IMR-90 (cell line): ENCODE results near the gene TMX2. TPM values are rescaled to one million over a fixed set of nuclear protein-coding genes. Genes with fewer than 3 reads are reported as not detected.

Experiments used
- ATAC-seq: fragments of 200-7000 bp; cut with Tn5 transposase; 2 replicates; pipeline ENCODE4 v1.9.1; 2020; ENCODE audit warnings: low read depth, mild to moderate bottlenecking, moderate library complexity
- BruUV-seq: library from RNA; stranded (reverse); fragments of 400-500 nt; replicated peaks from 2 replicates; lab custom pipeline; 2021; lab: Mats Ljungman, UMichigan
- CTCF ChIA-PET: fragments of 300-600 bp; formaldehyde crosslinking; extraction: SDS; loops from one replicate; lab custom pipeline; 2021; ENCODE audit warnings: antibody characterized with exemption; lab: Yijun Ruan, JAX
- POLR2A ChIA-PET: fragments of 300-600 bp; sonication (Branson Sonifier 250); formaldehyde crosslinking; loops from one replicate; lab custom pipeline; 2022; ENCODE audit warnings: antibody characterized with exemption; ENCODE audit not compliant: unreplicated experiment; lab: Charles Lee
- DNase-seq: peaks from one replicate; pipeline ENCODE4 v3.0.0; 2013
- H2AFZ ChIP-seq: replicated peaks from 2 replicates; pipeline ENCODE3; 2013; ENCODE audit warnings: low read length, mild to moderate bottlenecking; ENCODE audit not compliant: poor library complexity
- H2AK5ac ChIP-seq: 2 replicates; pipeline ENCODE4 v1.6.1; 2013; ENCODE audit warnings: low read depth, low read length, inconsistent platforms
- H2AK9ac ChIP-seq: replicated peaks from 2 replicates; pipeline ENCODE3; 2013; ENCODE audit warnings: mild to moderate bottlenecking, low read depth, low read length, moderate library complexity; ENCODE audit not compliant: poor library complexity
- H2BK120ac ChIP-seq: 2 replicates; pipeline ENCODE4 v1.6.1; 2013; ENCODE audit warnings: low read depth, low read length, inconsistent platforms
- H2BK15ac ChIP-seq: 3 replicates; pipeline ENCODE4 v1.6.1; 2013; ENCODE audit warnings: low read depth, low read length, inconsistent platforms
- H2BK20ac ChIP-seq: 2 replicates; pipeline ENCODE4 v1.6.1; 2013; ENCODE audit warnings: low read depth, mild to moderate bottlenecking, inconsistent platforms, low read length, moderate library complexity
- H2BK5ac ChIP-seq: 2 replicates; pipeline ENCODE4 v1.6.1; 2013; ENCODE audit warnings: mild to moderate bottlenecking, low read depth, low read length, inconsistent platforms; ENCODE audit not compliant: poor library complexity, severe bottlenecking
- H3K14ac ChIP-seq: replicated peaks from 2 replicates; pipeline ENCODE4 v1.6.1; 2013; ENCODE audit warnings: low read depth, low read length, inconsistent platforms
- H3K18ac ChIP-seq: 2 replicates; pipeline ENCODE4 v1.6.1; 2013; ENCODE audit warnings: low read depth, low read length, control low read depth
- H3K23ac ChIP-seq: 2 replicates; pipeline ENCODE4 v1.6.1; 2013; ENCODE audit warnings: low read depth, low read length, inconsistent platforms
- H3K27ac ChIP-seq: 2 replicates; pipeline ENCODE4 v1.5.1; 2013; ENCODE audit warnings: mild to moderate bottlenecking, control low read depth, low read length; ENCODE audit not compliant: insufficient read depth
- H3K27me3 ChIP-seq: 2 replicates; pipeline ENCODE4 v1.6.1; 2013; ENCODE audit warnings: low read length; ENCODE audit not compliant: control insufficient read depth, insufficient read depth
- H3K36me3 ChIP-seq: 2 replicates; pipeline ENCODE4 v1.6.1; 2013; ENCODE audit warnings: low read length, mixed read lengths; ENCODE audit not compliant: control insufficient read depth, insufficient read depth
- H3K4ac ChIP-seq: 2 replicates; pipeline ENCODE4 v1.6.1; 2013; ENCODE audit warnings: low read depth, low read length, inconsistent platforms
- H3K4me1 ChIP-seq: 2 replicates; pipeline ENCODE4 v1.6.1; 2013; ENCODE audit warnings: low read length, mixed read lengths; ENCODE audit not compliant: control insufficient read depth, insufficient read depth
- H3K4me2 ChIP-seq: 2 replicates; pipeline ENCODE4 v1.6.1; 2013; ENCODE audit warnings: low read depth, mild to moderate bottlenecking, control low read depth, low read length, moderate library complexity
- H3K4me3 ChIP-seq: 2 replicates; pipeline ENCODE4 v1.5.1; 2013; ENCODE audit warnings: low read depth, mild to moderate bottlenecking, control low read depth, low read length, moderate library complexity; ENCODE audit not compliant: insufficient read depth
- H3K56ac ChIP-seq: 2 replicates; pipeline ENCODE4 v1.6.1; 2013; ENCODE audit warnings: low read length, inconsistent platforms; ENCODE audit not compliant: insufficient read depth; ENCODE audit errors: extremely low read depth
- H3K79me1 ChIP-seq, 2 experiments: 2 replicates each; pipeline ENCODE4 v1.6.1; 2013; ENCODE audit warnings: low read length in 2 of 2, inconsistent platforms in 1 of 2, low read depth in 1 of 2
- H3K9ac ChIP-seq: 2 replicates; pipeline ENCODE4 v1.6.1; 2013; ENCODE audit warnings: low read depth, low read length, control low read depth
- H3K9me1 ChIP-seq: 2 replicates; pipeline ENCODE4 v1.6.1; 2013; ENCODE audit warnings: low read length, inconsistent platforms; ENCODE audit not compliant: insufficient read depth
- H3K9me3 ChIP-seq: 2 replicates; pipeline ENCODE4 v1.6.1; 2013; ENCODE audit warnings: low read length; ENCODE audit not compliant: control insufficient read depth, insufficient read depth
- H4K20me1 ChIP-seq: 2 replicates; pipeline ENCODE4 v1.6.1; 2013; ENCODE audit warnings: low read length, inconsistent platforms; ENCODE audit not compliant: insufficient read depth
- H4K5ac ChIP-seq: 2 replicates; pipeline ENCODE4 v1.6.1; 2013; ENCODE audit warnings: mild to moderate bottlenecking, low read depth, low read length, control low read depth
- H4K8ac ChIP-seq, 2 experiments: 2 replicates each; pipeline ENCODE4 v1.6.1; 2013; ENCODE audit warnings: low read depth in 2 of 2, low read length in 2 of 2, control low read depth in 1 of 2, inconsistent platforms in 1 of 2
- H4K91ac ChIP-seq: 2 replicates; pipeline ENCODE4 v1.6.1; 2013; ENCODE audit warnings: low read depth, low read length, inconsistent platforms; ENCODE audit not compliant: insufficient read depth
- BHLHE40 ChIP-seq: fragments of 150-350 bp; IDR thresholded peaks from 2 replicates; pipeline ENCODE4 v1.6.1; 2016; ENCODE audit warnings: mild to moderate bottlenecking, low read depth, low read length
- CEBPB ChIP-seq: IDR thresholded peaks from 2 replicates; pipeline ENCODE4 v1.6.1; 2012; ENCODE audit warnings: low read depth, low read length, improper control_type of control experiment
- CHD1 ChIP-seq: IDR thresholded peaks from 2 replicates; pipeline ENCODE4 v1.6.1; 2012; ENCODE audit warnings: low read depth, low read length, improper control_type of control experiment
- FOS ChIP-seq: fragments of 150-350 bp; IDR thresholded peaks from 2 replicates; pipeline ENCODE4 v1.6.1; 2016; ENCODE audit warnings: low read depth, low read length
- MAFK ChIP-seq: IDR thresholded peaks from 2 replicates; pipeline ENCODE4 v1.6.1; 2012; ENCODE audit warnings: low read depth, low read length, improper control_type of control experiment
- MAZ ChIP-seq: IDR thresholded peaks from 2 replicates; pipeline ENCODE4 v1.6.1; 2012; ENCODE audit warnings: low read depth, mild to moderate bottlenecking, low read length, improper control_type of control experiment, moderate library complexity, borderline replicate concordance
- NFE2L2 ChIP-seq: fragments of 150-350 bp; IDR thresholded peaks from 2 replicates; pipeline ENCODE4 v1.6.1; 2016; ENCODE audit warnings: low read depth, mild to moderate bottlenecking, low read length
- WGBS, 2 experiments: methylation state at CpG; one replicate each; pipeline versions ENCODE4 v1.1.5 to v1.1.7; 2013; ENCODE audit warnings: missing lambda C conversion rate in 2 of 2; ENCODE audit not compliant: insufficient read length in 1 of 2; ENCODE audit errors: extremely low coverage in 2 of 2; 5-methylcytosine and 5-hydroxymethylcytosine counted together
- dilution Hi-C: fragments of 300-500 bp; cut with HindIII; formaldehyde crosslinking; loops from one replicate; pipeline ENCODE4 v1.14.3; 2018; ENCODE audit warnings: low sequenced_read_pairs; ENCODE audit not compliant: unreplicated experiment
- in situ Hi-C: fragments of 300-500 bp; cut with MboI; formaldehyde crosslinking; loops from 3 replicates; pipeline ENCODE4 v1.14.3; 2019; ENCODE audit warnings: low sequenced_read_pairs, inconsistent platforms, mixed read lengths
- intact Hi-C: fragments of 100-400 bp; cut with micrococcal nuclease; formaldehyde crosslinking; loops from 2 replicates; pipeline ENCODE4 v1.10.0; 2022
- polyA plus RNA-seq, 3 experiments: library from polyadenylated mRNA; depleted of rRNA; stranded (reverse); fragments of >200 nt; gene quantifications; 2 replicates each; pipeline ENCODE4 v1.2.3, GENCODE V29; 2012; ENCODE audit warnings: low replicate concordance in 1 of 3
- total RNA-seq: library from RNA; depleted of rRNA; stranded (reverse); fragments of >200 nt; gene quantifications from 2 replicates; pipeline ENCODE4 v1.2.3, GENCODE V29; 2012
- TF ChIP-seq, protein P1 (sequence below): fragments of 150-350 bp; IDR thresholded peaks from 2 replicates; pipeline ENCODE4 v1.6.1; 2017; ENCODE audit warnings: mild to moderate bottlenecking, antibody characterized with exemption, low read length, low read depth
- TF ChIP-seq, protein P2 (sequence below): conservative IDR thresholded peaks from 2 replicates; pipeline ENCODE4 v1.5.1; 2012; ENCODE audit warnings: mild to moderate bottlenecking, low read depth, low read length, improper control_type of control experiment

Gene TMX2
- total and polyA plus RNA-seq, 2 of the 4 experiments (the other 2 are of a cell fraction): 60.3 to 103 TPM

DNA sequence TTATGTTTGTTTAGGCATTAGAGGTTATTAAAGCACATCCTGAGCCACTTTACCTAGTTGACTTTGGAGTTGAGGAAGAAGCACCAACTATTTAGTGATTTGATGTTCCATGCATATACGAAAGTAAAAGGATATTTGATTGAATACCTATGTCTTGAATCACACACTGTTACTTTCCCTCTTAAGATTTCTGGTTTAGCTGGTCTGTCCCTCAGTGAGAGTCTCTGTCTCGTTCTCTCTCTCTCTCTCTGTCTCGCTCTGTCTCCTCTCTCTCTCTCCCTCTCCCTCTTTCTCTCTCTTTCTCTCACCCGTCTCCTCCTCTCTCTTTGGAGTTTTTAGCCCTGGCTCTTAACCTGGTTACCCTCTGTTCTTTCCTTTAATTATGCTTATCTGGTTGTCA, 60.2 kb downstream of the TMX2 start:
- DNase-seq (peak; percentile 48), ATAC-seq (no peak)
- peaks cover 98% of the 10 kb centered on the region for H4K20me1 ChIP-seq
- H3K4me3 ChIP-seq: no peak overlapping the region
- H3K18ac ChIP-seq: no peak overlapping the region
- H3K9ac ChIP-seq: no peak overlapping the region
- peaks cover 6 to 64% of the 10 kb centered on the region in 2 experiments; a peak in 2 of 4 replicates for H3K79me1 ChIP-seq
- H3K36me3 ChIP-seq: peaks cover 2% of the 10 kb centered on the region
- no peaks in the 10 kb centered on the region for H3K9me3 ChIP-seq
- H3K14ac ChIP-seq: no peak overlapping the region
- WGBS, 2 experiments: 100% methylated on average over 2 of the region's 4 CpGs; no CpG with 5 or more reads in 1 of the 2 experiments
- no peak overlapping the region for H4K5ac ChIP-seq
- in situ Hi-C loops: no loop called here
- H3K27me3 ChIP-seq: no peaks in the 10 kb centered on the region
- dilution Hi-C loops: no loop called here
- no peak overlapping the region for H3K4ac ChIP-seq
- H3K4me1 ChIP-seq: peaks cover 25% of the 10 kb centered on the region
- H2BK5ac ChIP-seq: no peak overlapping the region
- H2BK15ac ChIP-seq: no peak overlapping the region
- intact Hi-C loops: no loop called here
- H3K4me2 ChIP-seq: peak overlapping the region; percentile 68; the same call in 1 of the 2 replicates
- H2AFZ ChIP-seq: no peak overlapping the region
- ChIA-PET POLR2A (no interaction called here), CTCF (no interaction called here)
- no peak overlapping the region for H2BK120ac ChIP-seq
- BruUV-seq: no TSS peak
- no peak overlapping the region for H4K8ac ChIP-seq
- no peak overlapping the region for H2AK5ac ChIP-seq
- no peak overlapping the region for H3K56ac ChIP-seq
- H3K9me1 ChIP-seq: peaks cover 18% of the 10 kb centered on the region
- no peak overlapping the region for H3K23ac ChIP-seq
- TF ChIP-seq BHLHE40: no peak
- no peak for TF ChIP-seq FOS
- no peak for TF ChIP-seq MAFK
- TF ChIP-seq MAZ: no peak
- no peak for TF ChIP-seq CHD1
- no peak for TF ChIP-seq CEBPB
- TF ChIP-seq NFE2L2: no peak
- TF ChIP-seq, protein P1, sequence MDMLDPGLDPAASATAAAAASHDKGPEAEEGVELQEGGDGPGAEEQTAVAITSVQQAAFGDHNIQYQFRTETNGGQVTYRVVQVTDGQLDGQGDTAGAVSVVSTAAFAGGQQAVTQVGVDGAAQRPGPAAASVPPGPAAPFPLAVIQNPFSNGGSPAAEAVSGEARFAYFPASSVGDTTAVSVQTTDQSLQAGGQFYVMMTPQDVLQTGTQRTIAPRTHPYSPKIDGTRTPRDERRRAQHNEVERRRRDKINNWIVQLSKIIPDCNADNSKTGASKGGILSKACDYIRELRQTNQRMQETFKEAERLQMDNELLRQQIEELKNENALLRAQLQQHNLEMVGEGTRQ: no peak
- TF ChIP-seq, protein P2, sequence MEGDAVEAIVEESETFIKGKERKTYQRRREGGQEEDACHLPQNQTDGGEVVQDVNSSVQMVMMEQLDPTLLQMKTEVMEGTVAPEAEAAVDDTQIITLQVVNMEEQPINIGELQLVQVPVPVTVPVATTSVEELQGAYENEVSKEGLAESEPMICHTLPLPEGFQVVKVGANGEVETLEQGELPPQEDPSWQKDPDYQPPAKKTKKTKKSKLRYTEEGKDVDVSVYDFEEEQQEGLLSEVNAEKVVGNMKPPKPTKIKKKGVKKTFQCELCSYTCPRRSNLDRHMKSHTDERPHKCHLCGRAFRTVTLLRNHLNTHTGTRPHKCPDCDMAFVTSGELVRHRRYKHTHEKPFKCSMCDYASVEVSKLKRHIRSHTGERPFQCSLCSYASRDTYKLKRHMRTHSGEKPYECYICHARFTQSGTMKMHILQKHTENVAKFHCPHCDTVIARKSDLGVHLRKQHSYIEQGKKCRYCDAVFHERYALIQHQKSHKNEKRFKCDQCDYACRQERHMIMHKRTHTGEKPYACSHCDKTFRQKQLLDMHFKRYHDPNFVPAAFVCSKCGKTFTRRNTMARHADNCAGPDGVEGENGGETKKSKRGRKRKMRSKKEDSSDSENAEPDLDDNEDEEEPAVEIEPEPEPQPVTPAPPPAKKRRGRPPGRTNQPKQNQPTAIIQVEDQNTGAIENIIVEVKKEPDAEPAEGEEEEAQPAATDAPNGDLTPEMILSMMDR: no peak
- H3K27ac ChIP-seq: no peak overlapping the region
- H2AK9ac ChIP-seq: no peak overlapping the region
- no peak overlapping the region for H2BK20ac ChIP-seq
- H4K91ac ChIP-seq: no peak overlapping the region
